ENCODE data around the gene PARD3B.

Gene PARD3B

DNA sequence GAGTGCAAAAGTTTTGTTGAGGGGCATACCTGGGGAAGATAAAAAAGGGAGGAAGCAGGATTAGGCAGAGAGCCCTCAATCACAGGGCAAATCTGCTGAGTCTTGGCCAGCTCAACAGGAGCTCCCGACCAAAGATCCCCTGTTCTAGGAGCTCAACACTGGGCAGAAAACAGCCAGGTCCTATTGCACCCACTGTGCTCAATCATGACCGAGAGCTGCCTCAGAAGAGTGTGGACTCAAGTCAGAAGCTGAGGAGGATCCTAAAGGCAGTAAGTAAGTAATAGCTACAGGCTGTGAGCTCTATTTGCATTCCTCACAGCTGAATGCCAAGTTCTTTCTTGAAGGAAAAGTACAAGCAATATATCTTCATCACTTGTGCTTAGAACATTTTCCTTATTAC lies 802.6 kb downstream of the PARD3B start:
- DNase-seq (ENCODE audit: low read depth), result no peak

DNA sequence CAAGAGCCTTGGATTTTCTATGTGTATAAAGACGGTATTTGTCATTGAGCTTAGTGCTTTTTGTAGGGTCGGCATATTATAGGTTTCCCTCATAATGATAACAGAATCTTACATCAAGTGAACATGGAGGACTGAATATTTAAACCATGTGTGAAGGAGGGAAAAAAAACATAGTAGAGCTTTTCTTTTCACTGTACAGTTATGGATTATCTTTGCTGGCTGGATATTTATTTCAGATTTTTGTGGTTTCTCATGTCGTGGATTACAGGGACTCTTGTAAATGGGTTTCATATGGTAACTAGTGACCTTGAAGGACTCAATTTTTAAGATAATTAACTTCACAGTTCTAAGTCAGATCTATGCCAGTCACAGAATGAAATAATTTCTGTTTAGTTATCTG lies 806.8 kb downstream of the PARD3B start:
- DNase-seq (ENCODE audit: low read depth), result no peak

DNA sequence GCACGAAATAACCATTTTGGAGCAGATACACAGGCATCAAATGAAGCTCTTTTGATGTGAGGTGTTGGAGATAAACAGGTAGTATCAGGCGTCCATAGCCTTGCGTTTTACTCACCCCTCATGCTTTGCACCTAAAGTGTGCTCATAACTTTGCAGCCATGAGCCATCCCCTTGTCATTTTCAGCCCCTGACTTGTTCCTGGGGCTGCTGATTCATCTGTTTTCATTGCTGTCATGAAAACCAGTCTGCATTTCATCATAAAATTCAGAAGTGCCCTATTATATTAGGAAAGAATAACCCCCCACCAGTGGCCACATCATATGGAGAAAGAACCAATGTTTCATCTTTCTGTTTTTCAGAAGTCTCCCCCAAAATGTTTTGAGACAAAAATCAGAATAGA lies 807.3 kb downstream of the PARD3B start:
- no peak for DNase-seq (ENCODE audit: low read depth)

GRCh38 chr2:205357732-205358131 lies 812.5 kb downstream of the PARD3B start:
- DNase-seq (ENCODE audit: low read depth), result no peak

GRCh38 chr2:205358351-205358815 lies 813.1 kb downstream of the PARD3B start:
- DNase-seq (ENCODE audit: low read depth), result no peak

- DNase-seq (ENCODE audit: low read depth), result no peak
Measured at GRCh38 chr2:205361272-205361671, 816.0 kb downstream of the PARD3B start.

DNA sequence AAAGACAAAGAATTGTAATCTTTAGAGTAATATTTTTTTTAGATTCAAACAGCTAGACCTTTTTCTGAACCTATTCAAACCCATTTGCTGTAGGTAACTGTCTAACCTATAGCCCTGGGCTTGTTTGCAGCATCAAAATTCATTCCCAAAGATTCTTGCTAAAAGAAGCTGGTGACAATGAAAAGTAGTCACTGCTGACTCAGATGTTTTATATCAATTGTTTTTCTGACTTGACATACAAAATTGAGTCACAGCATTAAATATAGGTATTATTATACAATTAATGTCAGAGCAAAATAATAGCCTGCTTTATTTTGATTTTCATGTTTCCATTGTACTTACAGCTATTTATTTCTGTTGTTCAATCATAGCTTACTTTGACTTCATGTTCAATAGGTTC lies 816.7 kb downstream of the PARD3B start:
- DNase-seq (ENCODE audit: low read depth), result no peak

DNA sequence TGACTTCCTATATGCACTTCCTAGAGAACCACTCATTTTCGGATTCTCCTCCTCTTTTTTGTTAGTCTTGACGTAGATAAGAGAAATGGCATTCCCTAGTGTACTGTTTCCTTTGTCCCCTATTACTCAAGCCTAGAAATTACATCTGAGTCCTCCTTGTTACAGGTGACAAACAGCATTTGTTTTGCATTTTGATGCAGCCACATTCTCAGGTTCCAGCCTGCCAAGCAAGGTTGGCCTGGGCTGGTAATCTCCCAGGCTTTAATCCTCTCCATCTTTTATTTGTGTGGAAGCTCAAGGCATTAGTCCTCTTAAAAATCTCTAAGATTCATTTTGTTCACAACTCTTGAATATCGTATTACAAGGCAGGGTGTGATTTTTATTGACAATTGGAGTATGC lies 819.0 kb downstream of the PARD3B start:
- DNase-seq (ENCODE audit: low read depth), result no peak

DNA sequence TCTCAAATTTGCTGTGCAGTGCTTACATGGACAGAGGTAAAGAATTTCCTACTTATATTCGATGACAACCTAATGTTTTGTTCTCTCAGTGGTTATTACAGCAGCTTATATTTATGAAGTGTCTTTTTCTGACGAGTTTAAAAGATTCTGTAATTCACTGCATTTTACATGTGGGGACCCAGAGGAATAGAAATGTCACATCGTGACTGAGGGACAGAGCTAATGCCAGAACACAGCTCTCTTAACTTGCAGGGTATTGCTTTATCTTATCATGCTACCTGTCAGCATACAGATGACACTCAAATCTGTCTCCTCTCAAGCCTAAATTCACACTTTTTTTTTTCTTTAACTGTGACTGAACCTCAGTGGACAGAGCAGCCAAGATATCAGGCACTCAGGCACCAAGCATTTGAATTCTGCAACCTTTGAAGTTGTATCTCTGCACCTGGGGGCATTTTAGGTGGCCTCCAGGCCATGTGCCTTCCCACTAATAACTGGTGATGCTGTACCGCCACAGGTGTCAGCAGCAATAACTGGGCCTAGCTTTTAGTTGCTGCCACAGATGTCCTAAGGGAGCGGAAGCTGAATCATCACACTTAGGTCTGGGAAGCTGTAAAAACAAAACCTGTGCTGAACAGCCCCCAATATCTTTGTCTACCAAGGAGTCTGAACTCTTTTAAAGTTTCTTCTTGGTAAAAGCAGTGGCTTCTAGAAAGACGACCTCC lies 821.2 kb downstream of the PARD3B start:
- no peak for DNase-seq (ENCODE audit: low read depth)

GRCh38 chr2:205367331-205367935 lies 822.2 kb downstream of the PARD3B start:
- DNase-seq (ENCODE audit: low read depth), result no peak

- no peak for DNase-seq (ENCODE audit: low read depth)
Measured at GRCh38 chr2:205369813-205370212, 824.5 kb downstream of the PARD3B start.

GRCh38 chr2:205370726-205371125 lies 825.5 kb downstream of the PARD3B start:
- no peak for DNase-seq (ENCODE audit: low read depth)

GRCh38 chr2:205372141-205372540 lies 826.9 kb downstream of the PARD3B start:
- no peak for DNase-seq (ENCODE audit: low read depth)

- no peak for DNase-seq (ENCODE audit: low read depth)
Measured at GRCh38 chr2:205375461-205376448, 830.5 kb downstream of the PARD3B start.

DNA sequence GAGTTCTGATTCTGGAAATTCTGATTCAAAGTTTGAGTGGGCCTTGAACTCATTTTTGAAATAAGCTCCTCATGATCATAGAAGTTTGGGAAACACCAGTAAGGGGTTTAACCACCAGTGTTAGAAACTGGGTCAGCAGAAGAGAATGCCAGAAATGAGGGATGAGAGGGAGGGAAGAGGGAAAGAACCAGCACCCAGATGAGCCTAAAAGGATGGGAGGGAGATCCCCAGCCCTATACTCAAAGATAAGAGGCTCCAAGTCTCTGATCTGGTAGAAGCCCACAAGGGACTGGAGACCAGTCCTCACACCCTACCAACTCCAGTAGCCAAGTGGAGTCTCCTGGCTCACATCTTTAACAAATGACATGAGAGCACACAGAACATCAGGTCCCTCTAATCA lies 832.0 kb downstream of the PARD3B start:
- no peak for DNase-seq (ENCODE audit: low read depth)

DNA sequence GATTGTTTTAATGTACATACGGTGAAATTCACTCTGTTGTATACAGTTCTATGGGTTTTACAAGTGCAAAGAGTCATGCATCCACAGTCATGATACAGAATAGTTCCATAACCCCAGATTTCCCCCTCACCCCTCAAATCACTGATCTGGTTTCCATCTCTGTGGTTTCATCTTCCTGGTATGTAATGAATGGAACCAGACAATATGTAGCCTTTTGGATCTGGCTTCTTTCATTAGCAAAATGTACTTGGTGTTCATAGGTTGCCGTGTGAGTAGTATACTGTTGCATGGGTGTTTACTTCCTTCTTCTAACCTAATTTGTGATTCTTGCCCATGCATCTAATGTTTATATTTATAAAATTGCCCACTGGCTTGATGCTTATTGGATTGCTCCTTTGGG lies 838.3 kb downstream of the PARD3B start:
- DNase-seq (ENCODE audit: low read depth), result no peak

DNA sequence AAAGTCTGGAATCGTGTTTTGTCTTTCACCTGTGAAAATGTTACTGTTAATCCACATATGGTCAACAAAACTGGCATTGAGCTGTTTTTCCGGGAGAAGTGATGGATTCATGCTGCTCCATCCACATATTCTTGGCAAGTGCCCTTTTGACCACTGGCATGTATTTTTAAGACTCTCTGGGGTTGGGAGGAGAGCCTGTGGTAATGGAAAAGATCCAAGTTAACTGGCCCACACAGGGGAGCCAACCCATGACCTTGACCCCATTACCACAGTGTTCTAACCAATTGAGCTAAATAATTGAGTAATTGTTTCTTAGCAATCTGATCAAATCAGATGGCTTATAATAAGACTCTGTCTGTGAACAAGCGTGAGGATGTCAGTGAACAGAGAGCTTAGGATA lies 840.8 kb downstream of the PARD3B start:
- DNase-seq (ENCODE audit: low read depth), result no peak

- DNase-seq (ENCODE audit: low read depth), result no peak
Measured at GRCh38 chr2:205387350-205388055, 842.2 kb downstream of the PARD3B start.

- no peak for DNase-seq (ENCODE audit: low read depth)
Measured at GRCh38 chr2:205390866-205391265, 845.6 kb downstream of the PARD3B start.

- no peak for DNase-seq (ENCODE audit: low read depth)
Measured at GRCh38 chr2:205401511-205401910, 856.2 kb downstream of the PARD3B start.

- DNase-seq (ENCODE audit: low read depth), result no peak
Measured at GRCh38 chr2:205402011-205402410, 856.7 kb downstream of the PARD3B start.

- DNase-seq (ENCODE audit: low read depth), result no peak
Measured at GRCh38 chr2:205403244-205403825, 858.1 kb downstream of the PARD3B start.
